GM18951 (cell line): ENCODE data around the gene HNRNPLL.

Experiments used
- POLR2A ChIP-seq: IDR thresholded peaks from 4 replicates; pipeline ENCODE4 v1.6.1; 2011; ENCODE audit warnings: mild to moderate bottlenecking; ENCODE audit not compliant: insufficient read length, insufficient read depth; ENCODE audit errors: extremely low read depth
- in situ Hi-C: fragments of 300-500 bp; cut with MboI; formaldehyde crosslinking; loops from one replicate; pipeline ENCODE4 v1.12.0; 2022; ENCODE audit warnings: low sequenced_read_pairs, mixed read lengths, inconsistent platforms; ENCODE audit not compliant: unreplicated experiment

The HNRNPLL gene

DNA sequence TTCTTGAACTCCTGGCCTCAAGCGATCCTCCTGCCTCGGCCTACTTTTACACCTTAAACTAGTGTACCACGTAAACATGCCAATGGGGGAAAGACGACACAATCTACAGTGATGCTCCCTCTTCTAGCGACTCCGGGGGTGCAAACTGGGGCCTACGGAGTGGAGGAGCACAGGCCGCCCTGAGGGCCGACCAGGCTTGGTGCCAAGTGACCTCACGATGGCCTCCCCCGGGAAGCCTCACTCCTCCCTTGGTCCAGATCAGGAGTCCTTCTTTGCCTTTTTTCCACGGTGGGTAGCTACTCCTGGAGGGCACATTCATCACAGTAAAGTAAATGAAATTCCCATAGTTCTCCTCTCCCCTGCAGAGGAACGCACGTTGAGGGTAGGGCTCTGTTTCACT, 73.5 kb downstream of the HNRNPLL start:
- no peak for TF ChIP-seq POLR2A
- in situ Hi-C loops = no loop called here

DNA sequence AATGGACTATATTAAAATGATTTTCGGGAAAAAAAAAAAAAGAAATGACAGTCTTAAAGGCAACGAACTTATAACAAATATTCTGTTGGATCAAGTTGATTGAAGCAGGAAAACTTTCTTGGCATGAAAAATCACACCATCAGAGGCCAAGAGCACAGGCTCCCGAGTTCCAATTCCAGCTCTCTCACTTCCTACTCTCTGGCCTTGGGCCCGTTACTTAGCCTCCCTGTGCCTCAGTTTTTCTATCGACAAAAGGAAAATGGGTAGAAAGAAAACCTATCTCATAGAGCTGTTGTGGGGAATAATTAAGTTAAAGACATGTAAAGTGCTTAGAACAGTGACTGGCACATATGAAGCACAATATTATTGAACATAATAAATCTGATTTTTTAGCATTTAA, 74.2 kb downstream of the HNRNPLL start:
- no peak for TF ChIP-seq POLR2A
- in situ Hi-C loops = no loop called here

DNA sequence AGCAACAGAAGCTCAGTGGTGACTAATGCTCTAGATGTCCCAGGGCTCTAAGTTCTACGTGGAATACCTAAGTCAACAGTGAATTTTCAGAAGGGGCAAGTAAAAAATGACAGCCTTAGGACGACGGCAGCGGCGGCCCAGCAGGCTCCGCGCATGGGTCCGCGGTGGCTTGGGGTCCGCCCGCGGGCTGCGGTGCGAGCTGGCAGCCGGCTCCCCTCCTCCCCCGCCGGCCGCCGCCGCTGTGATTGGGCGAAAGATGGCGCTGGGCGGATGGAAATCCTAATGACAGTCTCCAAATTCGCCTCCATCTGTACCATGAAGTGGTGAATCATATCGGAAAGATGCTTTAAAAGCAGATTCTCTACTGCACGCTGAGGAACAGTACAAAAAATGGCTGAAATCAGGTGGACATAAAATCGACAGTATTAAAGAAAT, 74.7 kb downstream of the HNRNPLL start:
- in situ Hi-C loops = no loop called here
- TF ChIP-seq POLR2A = no peak

DNA sequence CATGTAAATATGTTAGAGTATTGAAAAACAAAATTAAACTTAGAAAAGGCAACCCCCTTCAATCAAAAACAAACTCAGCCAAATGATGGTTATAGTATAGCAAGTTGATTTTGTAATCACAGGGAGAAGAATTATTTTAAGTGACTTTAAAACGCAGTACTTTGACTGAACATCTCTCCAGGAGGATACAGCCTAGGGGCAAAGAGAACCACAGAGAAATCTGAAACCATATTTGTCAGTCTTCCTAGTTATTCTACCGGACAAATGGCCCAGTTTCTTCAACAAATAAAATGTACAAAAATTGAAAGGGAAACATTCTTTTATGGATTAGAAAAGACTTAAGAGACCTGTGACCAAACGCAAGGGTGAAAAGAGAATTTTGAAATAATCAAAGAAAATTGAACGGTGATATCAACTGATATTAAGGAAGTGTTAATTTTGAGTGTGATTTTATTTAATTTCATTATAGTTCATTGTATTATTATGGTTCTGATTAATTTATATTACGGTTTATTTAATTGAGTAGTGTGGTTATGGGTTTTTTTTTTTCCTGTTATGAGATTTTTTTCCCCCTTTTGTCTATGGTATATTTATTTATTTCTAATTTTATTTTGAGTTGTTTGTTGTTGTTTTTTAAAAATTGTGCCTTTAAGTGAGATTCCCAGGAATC, 75.3 kb downstream of the HNRNPLL start:
- TF ChIP-seq POLR2A = no peak
- in situ Hi-C loops = no loop called here

DNA sequence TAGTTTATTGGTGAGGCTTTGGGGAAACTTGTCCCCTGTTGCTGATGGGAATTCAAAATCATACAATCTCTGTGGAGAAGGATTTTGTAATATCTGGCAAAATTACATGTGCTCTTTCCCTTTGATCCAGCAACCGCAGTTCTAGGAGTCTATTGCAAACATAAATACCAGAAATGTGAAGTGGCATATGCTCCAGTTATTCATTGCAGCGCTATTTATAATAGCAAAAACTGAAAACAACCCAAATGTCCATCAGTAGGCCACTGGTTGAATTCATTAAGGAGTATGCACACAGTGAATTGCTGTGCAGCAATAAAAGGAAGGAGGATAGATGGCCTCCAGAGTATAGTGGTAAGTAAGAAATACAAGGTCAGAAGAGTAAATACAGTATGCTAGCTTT, 76.5 kb downstream of the HNRNPLL start:
- TF ChIP-seq POLR2A = no peak

DNA sequence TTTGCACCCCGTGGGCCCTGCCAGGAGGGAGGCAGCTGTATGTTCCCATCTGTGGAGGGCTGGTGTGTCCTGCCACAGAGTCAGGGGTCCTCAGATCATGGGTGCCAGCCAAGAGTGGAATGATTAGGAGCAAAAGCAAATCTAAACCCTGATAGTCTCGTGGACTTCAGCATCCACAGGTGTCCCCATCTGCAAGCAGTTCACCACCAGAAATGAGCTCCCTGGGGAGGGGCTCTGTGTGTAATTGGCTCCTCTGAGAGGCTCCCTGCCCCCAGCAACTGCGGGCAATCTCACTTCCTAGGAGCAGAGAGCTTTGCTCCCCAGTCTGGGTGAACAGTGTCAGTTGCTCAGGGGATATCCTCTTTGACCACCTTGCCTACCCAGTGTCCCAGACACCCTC, 78.1 kb downstream of the HNRNPLL start:
- in situ Hi-C loops = no loop called here

More for the DNA sequence above, 76.5 kb downstream of the HNRNPLL start:
- in situ Hi-C loops = no loop called here

DNA sequence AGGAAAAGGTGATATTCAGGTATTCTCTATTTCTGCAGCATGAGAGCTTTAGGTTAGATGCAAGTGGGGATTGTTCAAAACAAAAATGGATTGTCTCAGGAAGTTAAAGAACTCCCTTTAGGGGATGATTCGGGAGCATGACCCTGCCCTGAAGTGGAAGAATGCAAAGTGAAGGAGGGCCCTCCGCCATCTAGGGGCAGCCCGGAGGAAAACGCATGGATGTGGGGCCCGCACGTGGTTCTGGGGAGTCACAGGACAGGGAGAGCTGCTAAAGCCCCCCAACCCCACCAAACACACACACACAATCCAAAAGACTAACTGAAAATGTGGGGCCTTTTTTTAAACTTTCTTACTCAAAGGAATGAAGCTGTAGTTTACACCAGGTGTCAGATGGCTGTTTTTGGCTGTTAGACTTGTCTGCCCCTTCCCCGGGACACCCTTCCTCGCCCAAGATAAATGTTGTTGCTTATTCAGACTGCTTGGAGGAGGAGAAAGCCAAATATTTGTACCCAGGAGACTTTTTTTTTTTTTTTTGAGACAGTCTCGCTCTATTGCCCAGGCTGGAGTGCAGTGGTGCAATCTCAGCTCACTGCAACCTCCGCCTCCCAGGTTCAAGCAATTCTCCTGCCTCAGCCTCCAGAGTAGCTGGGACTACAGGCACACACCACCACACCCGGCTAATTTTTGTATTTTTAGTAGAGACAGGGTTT, 78.8 kb downstream of the HNRNPLL start:
- in situ Hi-C loops = no loop called here
- TF ChIP-seq POLR2A = no peak

More for the DNA sequence above, 78.1 kb downstream of the HNRNPLL start:
- no peak for TF ChIP-seq POLR2A

DNA sequence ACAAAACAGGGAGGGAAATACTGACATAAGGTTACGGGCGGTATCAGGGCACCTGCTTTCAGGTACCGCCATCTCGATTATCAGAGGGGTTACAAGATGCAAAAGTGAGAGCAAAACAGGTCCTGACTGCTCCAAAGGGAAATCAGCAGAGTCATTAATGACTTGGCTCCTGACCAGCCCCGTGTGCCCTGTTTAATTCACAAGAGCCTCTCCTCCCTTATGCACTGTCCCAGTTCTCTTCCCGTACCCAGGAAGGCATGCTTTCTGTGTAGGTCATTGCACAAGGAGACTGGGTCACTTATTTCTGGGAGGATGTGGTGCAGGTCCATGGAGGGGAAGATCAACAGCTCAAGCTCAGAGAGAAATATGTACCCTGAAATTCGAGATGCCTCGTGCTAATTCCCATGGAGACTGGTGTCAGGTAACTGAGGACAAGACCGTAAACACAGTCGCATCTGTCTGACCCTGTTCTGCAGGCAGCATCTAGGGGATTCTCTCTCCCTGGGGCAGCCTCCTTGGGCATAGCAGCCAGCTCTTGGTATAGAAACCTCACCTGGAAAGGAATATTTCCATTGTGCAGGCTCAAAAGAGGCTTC, 79.9 kb downstream of the HNRNPLL start:
- in situ Hi-C loops = no loop called here
- no peak for TF ChIP-seq POLR2A

DNA sequence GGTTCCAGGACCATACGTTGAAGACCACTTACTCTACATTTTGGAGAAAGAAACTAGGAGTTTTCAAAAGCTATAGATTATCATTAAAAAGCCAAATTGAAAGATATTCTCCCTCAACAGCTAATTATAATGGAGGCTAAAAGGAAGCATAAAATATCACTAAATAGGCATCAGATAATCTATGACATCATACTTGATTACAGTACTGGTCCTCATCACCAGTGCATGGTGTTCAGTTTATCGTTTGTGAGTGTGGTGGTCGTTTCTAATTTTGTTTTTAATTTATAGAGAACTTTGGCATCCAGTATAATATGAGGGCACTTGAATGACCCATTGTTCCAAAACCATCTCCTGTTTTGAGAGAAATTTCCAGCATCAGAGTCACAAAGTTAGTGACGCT, 80.9 kb downstream of the HNRNPLL start:
- in situ Hi-C loops = no loop called here
- no peak for TF ChIP-seq POLR2A

DNA sequence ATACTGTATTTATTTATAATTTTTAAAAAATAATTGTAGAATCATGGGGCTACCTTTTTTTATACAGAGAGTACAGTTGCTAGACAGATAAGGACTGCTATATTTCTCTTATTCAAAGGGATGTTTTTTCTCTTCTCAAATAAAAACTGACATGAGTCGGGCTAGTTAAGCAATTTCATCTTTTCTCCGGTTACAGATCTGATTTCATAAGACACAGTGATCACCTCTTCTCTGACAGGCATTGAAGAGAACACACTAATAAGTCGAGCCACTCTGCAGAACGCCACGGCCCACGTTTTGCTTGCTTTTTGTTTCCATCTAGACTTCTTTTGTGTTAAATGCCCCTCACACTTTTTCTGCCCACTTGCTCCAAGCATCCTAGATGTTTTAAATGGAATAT, 85.4 kb downstream of the HNRNPLL start:
- in situ Hi-C loops = no loop called here
- no peak for TF ChIP-seq POLR2A

DNA sequence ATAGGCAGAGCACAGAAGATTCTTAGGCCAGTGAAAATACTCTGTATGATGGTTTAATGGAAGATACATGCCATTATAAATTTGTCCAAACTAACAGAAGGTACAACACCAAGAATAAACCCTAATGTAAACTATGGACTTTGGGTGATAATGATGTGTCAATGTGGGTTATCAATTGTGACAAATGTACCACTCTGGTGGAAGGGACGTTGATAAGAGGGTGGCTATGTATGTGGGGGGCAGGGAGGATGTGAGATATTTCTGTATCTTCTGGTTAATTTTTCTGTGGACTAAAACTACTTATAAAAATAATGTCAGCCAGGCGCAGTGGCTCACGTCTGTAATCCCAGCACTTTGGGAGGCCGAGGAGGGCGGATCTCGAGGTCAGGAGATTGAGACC, 86.2 kb downstream of the HNRNPLL start:
- no peak for TF ChIP-seq POLR2A
- in situ Hi-C loops = no loop called here

DNA sequence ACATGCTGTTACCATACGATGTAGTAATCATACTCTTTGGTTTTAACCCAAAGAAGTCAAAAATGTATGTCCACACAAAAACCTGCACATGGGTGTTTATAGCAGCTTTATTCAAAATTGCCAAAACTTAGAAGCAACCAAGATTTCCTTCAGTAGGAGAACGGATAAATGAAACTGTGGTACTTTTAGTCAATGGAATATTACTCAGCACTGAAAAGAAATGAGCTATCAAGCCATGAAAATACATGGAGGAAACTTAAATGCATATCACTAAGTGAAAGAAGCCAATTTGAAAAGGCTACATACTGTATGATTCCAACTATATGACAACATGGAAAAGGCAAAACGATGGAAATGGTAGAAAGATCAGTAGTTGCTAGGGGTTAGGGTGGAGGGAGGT, 86.6 kb downstream of the HNRNPLL start:
- in situ Hi-C loops = no loop called here
- no peak for TF ChIP-seq POLR2A

DNA sequence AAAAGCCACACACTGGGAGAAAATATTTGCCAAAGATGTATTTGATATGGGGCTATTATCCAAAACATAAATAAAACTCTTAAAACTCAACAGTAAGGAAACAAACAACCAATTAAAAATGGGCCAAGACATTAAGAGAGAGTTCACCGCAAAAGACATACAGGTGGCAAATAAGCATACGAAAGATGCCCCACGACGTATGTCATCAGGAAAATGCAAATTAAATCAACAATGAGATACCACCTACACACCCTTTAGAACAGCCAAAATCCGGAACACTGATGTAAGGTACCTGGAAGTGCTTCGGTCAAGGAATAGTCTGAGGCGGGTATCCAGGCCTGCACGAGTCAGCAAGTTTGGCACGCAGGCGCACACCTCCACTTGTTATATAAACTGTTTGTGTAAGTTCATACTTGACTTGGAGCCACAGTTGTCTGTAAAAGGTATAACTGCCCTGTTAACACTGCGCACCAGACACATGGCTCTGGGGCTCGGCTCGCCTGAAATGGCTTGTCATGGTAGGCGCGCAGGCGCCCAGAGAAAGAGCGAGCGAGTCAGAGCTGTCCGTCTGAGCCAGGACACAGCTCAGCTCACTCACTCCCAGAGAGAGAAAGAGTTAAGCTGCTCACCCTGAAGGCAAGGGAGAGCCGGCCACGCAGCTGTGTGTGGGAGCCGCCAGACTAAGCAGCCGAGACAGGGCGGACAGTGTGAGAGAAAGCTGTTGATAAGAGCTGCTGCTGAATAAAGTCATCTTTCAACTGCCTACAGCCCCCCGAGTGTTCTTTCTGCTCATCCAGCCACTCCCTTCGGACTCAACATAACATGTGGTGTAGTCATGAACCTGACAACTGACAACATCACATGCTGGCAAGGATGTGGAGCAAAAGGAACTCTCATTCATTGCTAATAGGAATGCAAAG, 87.3 kb downstream of the HNRNPLL start:
- no peak for TF ChIP-seq POLR2A
- in situ Hi-C loops = no loop called here
